HL-60/S4 treated with retinoic acid at 250 ng/mL for 4 days and 3 days (cell line): ENCODE measurements around the gene HOMER3.
"Not testable (repeated sequence)": the region's sequence is repeated elsewhere in the genome, so short reads cannot be mapped to it uniquely, and the experiment has no call there.

Experiments
- in situ Hi-C: fragments of 300-500 bp; cut with MboI; formaldehyde crosslinking; loops from 2 replicates; pipeline ENCODE4 v1.7.0; 2022; ENCODE audit warnings: low sequenced_read_pairs

HOMER3 gene

GRCh38 chr19:18928018-18928805 is 12.8 kb downstream of the HOMER3 start:
- in situ Hi-C loops = no loop called here

- in situ Hi-C loops = no loop called here
These were observed 16.3 kb downstream of the HOMER3 start for GRCh38 chr19:18924684-18925213.

- in situ Hi-C loops = no loop called here
These were observed 18.6 kb downstream of the HOMER3 start for GRCh38 chr19:18922228-18922985.

GRCh38 chr19:18921593-18921992 is 19.4 kb downstream of the HOMER3 start:
- in situ Hi-C loops = no loop called here

- in situ Hi-C loops = no loop called here
These were observed 20.6 kb downstream of the HOMER3 start for GRCh38 chr19:18920400-18920799.

- in situ Hi-C loops = no loop called here
These were observed 21.2 kb downstream of the HOMER3 start for GRCh38 chr19:18919900-18920214.

- in situ Hi-C loops = no loop called here
These were observed 21.7 kb downstream of the HOMER3 start, which contains the start of the genes COPE and DDX49 for GRCh38 chr19:18919086-18919899. Gene COPE (minus strand): TSS chr19:18919387. CDS start chr19:18919348, 39 bp downstream. Gene DDX49 (plus strand): TSS chr19:18919715. CDS start chr19:18919742, 27 bp downstream.

GRCh38 chr19:18917593-18917992 is 23.4 kb downstream of the HOMER3 start:
- in situ Hi-C loops = not testable (repeated sequence)

- in situ Hi-C loops = no loop called here
These were observed 25.4 kb downstream of the HOMER3 start for GRCh38 chr19:18915639-18916038.

- in situ Hi-C loops = no loop called here
These were observed 27.6 kb downstream of the HOMER3 start for GRCh38 chr19:18913466-18913865.

GRCh38 chr19:18912933-18913332 is 28.1 kb downstream of the HOMER3 start:
- in situ Hi-C loops = no loop called here

- in situ Hi-C loops = no loop called here
These were observed 30.1 kb downstream of the HOMER3 start for GRCh38 chr19:18910801-18911436.

GRCh38 chr19:18910010-18910409 is 31.0 kb downstream of the HOMER3 start:
- in situ Hi-C loops = no loop called here

- in situ Hi-C loops = no loop called here
These were observed 31.9 kb downstream of the HOMER3 start for GRCh38 chr19:18908917-18909619.

GRCh38 chr19:18906605-18907519 is 34.2 kb downstream of the HOMER3 start:
- in situ Hi-C loops = no loop called here

- in situ Hi-C loops = no loop called here
These were observed 35.3 kb downstream of the HOMER3 start for GRCh38 chr19:18905513-18906236.

GRCh38 chr19:18905058-18905456 is 36.0 kb downstream of the HOMER3 start:
- in situ Hi-C loops = no loop called here

- in situ Hi-C loops = no loop called here
These were observed 36.5 kb downstream of the HOMER3 start for GRCh38 chr19:18904334-18905057.
